Measurements from ENCODE around the gene RFTN1.

Gene RFTN1

GRCh38 chr3:16362770-16363169, 150.7 kb downstream of the RFTN1 start:
- peaks cover 7% of the 10 kb centered on the region for H3K4me1 Mint-ChIP-seq (ENCODE audit: low read depth)
- H3K36me3 Mint-ChIP-seq (ENCODE audit: low read depth), result peaks cover 35% of the 10 kb centered on the region
- H3K9me3 Mint-ChIP-seq, result no peaks in the 10 kb centered on the region
- DNase-seq (ENCODE audit: low spot score), result no peak
- H3K27ac Mint-ChIP-seq, result no peak overlapping the region
- no peak overlapping the region for H3K4me3 Mint-ChIP-seq
- no peaks in the 10 kb centered on the region for H3K27me3 Mint-ChIP-seq (ENCODE audit: low read depth)

GRCh38 chr3:16361087-16361486, 152.4 kb downstream of the RFTN1 start:
- Mint-ChIP-seq H3K36me3 (ENCODE audit: low read depth) (peaks cover 31% of the 10 kb centered on the region), H3K27ac (no peak overlapping the region), H3K27me3 (ENCODE audit: low read depth) (no peaks in the 10 kb centered on the region), H3K9me3 (no peaks in the 10 kb centered on the region), H3K4me3 (no peak overlapping the region), H3K4me1 (ENCODE audit: low read depth) (peaks cover 10% of the 10 kb centered on the region)
- no peak for DNase-seq (ENCODE audit: low spot score)

- Mint-ChIP-seq H3K4me1 (ENCODE audit: low read depth) (peaks cover 8% of the 10 kb centered on the region), H3K36me3 (ENCODE audit: low read depth) (peaks cover 35% of the 10 kb centered on the region), H3K9me3 (no peaks in the 10 kb centered on the region), H3K27ac (peak overlapping the region; percentile 17), H3K4me3 (no peak overlapping the region), H3K27me3 (ENCODE audit: low read depth) (no peaks in the 10 kb centered on the region)
- DNase-seq (ENCODE audit: low spot score), result no peak
Measured at GRCh38 chr3:16359331-16359730, 154.2 kb downstream of the RFTN1 start.

GRCh38 chr3:16358336-16358735, 155.2 kb downstream of the RFTN1 start:
- peaks cover 8% of the 10 kb centered on the region for H3K4me1 Mint-ChIP-seq (ENCODE audit: low read depth)
- no peaks in the 10 kb centered on the region for H3K27me3 Mint-ChIP-seq (ENCODE audit: low read depth)
- no peak overlapping the region for H3K4me3 Mint-ChIP-seq
- H3K9me3 Mint-ChIP-seq, result no peaks in the 10 kb centered on the region
- H3K27ac Mint-ChIP-seq, result no peak overlapping the region
- DNase-seq (ENCODE audit: low spot score), result no peak
- H3K36me3 Mint-ChIP-seq (ENCODE audit: low read depth), result peaks cover 29% of the 10 kb centered on the region

GRCh38 chr3:16357186-16358121, 156.0 kb downstream of the RFTN1 start:
- Mint-ChIP-seq H3K9me3 (no peaks in the 10 kb centered on the region), H3K4me1 (ENCODE audit: low read depth) (peaks cover 11% of the 10 kb centered on the region), H3K27ac (no peak overlapping the region), H3K27me3 (ENCODE audit: low read depth) (no peaks in the 10 kb centered on the region), H3K4me3 (no peak overlapping the region), H3K36me3 (ENCODE audit: low read depth) (peaks cover 25% of the 10 kb centered on the region)
- no peak for DNase-seq (ENCODE audit: low spot score)

- Mint-ChIP-seq H3K4me3 (no peak overlapping the region), H3K27ac (no peak overlapping the region), H3K27me3 (ENCODE audit: low read depth) (no peaks in the 10 kb centered on the region), H3K36me3 (ENCODE audit: low read depth) (peaks cover 28% of the 10 kb centered on the region), H3K9me3 (no peaks in the 10 kb centered on the region), H3K4me1 (ENCODE audit: low read depth) (peaks cover 16% of the 10 kb centered on the region)
- no peak for DNase-seq (ENCODE audit: low spot score)
Measured at GRCh38 chr3:16355828-16356227, 157.7 kb downstream of the RFTN1 start.

GRCh38 chr3:16354291-16354690, 159.2 kb downstream of the RFTN1 start:
- Mint-ChIP-seq H3K4me3 (no peak overlapping the region), H3K4me1 (ENCODE audit: low read depth) (peaks cover 14% of the 10 kb centered on the region), H3K9me3 (no peaks in the 10 kb centered on the region), H3K36me3 (ENCODE audit: low read depth) (peaks cover 39% of the 10 kb centered on the region), H3K27me3 (ENCODE audit: low read depth) (no peaks in the 10 kb centered on the region), H3K27ac (no peak overlapping the region)
- no peak for DNase-seq (ENCODE audit: low spot score)

- no peaks in the 10 kb centered on the region for H3K9me3 Mint-ChIP-seq
- H3K27me3 Mint-ChIP-seq (ENCODE audit: low read depth), result no peaks in the 10 kb centered on the region
- peaks cover 50% of the 10 kb centered on the region for H3K36me3 Mint-ChIP-seq (ENCODE audit: low read depth)
- H3K4me1 Mint-ChIP-seq (ENCODE audit: low read depth), result peaks cover 13% of the 10 kb centered on the region
- no peak overlapping the region for H3K27ac Mint-ChIP-seq
- no peak for DNase-seq (ENCODE audit: low spot score)
- H3K4me3 Mint-ChIP-seq, result no peak overlapping the region
Measured at GRCh38 chr3:16352428-16352827, 161.1 kb downstream of the RFTN1 start.

GRCh38 chr3:16350597-16351318, 162.7 kb downstream of the RFTN1 start:
- Mint-ChIP-seq H3K36me3 (ENCODE audit: low read depth) (peaks cover 57% of the 10 kb centered on the region), H3K9me3 (no peaks in the 10 kb centered on the region), H3K27ac (no peak overlapping the region), H3K4me3 (no peak overlapping the region), H3K4me1 (ENCODE audit: low read depth) (peaks cover 16% of the 10 kb centered on the region), H3K27me3 (ENCODE audit: low read depth) (no peaks in the 10 kb centered on the region)
- DNase-seq (ENCODE audit: low spot score), result no peak

- Mint-ChIP-seq H3K4me3 (no peak overlapping the region), H3K27ac (no peak overlapping the region), H3K4me1 (ENCODE audit: low read depth) (peaks cover 16% of the 10 kb centered on the region), H3K27me3 (ENCODE audit: low read depth) (no peaks in the 10 kb centered on the region), H3K9me3 (no peaks in the 10 kb centered on the region), H3K36me3 (ENCODE audit: low read depth) (peaks cover 60% of the 10 kb centered on the region)
- DNase-seq (ENCODE audit: low spot score), result no peak
Measured at GRCh38 chr3:16349986-16350596, 163.4 kb downstream of the RFTN1 start.

- Mint-ChIP-seq H3K27ac (peak overlapping the region; percentile 5), H3K9me3 (no peaks in the 10 kb centered on the region), H3K36me3 (ENCODE audit: low read depth) (peaks cover 76% of the 10 kb centered on the region), H3K27me3 (ENCODE audit: low read depth) (no peaks in the 10 kb centered on the region), H3K4me1 (ENCODE audit: low read depth) (peaks cover 23% of the 10 kb centered on the region), H3K4me3 (no peak overlapping the region)
- DNase-seq (ENCODE audit: low spot score), result no peak
Measured at GRCh38 chr3:16347548-16347947, 166.0 kb downstream of the RFTN1 start.

GRCh38 chr3:16346413-16347081, 167.0 kb downstream of the RFTN1 start:
- Mint-ChIP-seq H3K27ac (no peak overlapping the region), H3K4me1 (ENCODE audit: low read depth) (peaks cover 23% of the 10 kb centered on the region), H3K27me3 (ENCODE audit: low read depth) (no peaks in the 10 kb centered on the region)

GRCh38 chr3:16343101-16343500, 170.4 kb downstream of the RFTN1 start:
- Mint-ChIP-seq H3K27ac (no peak overlapping the region), H3K4me3 (no peak overlapping the region), H3K4me1 (ENCODE audit: low read depth) (peaks cover 39% of the 10 kb centered on the region), H3K36me3 (ENCODE audit: low read depth) (peaks cover 69% of the 10 kb centered on the region), H3K27me3 (ENCODE audit: low read depth) (no peaks in the 10 kb centered on the region), H3K9me3 (no peaks in the 10 kb centered on the region)
- no peak for DNase-seq (ENCODE audit: low spot score)

More at GRCh38 chr3:16346413-16347081, 167.0 kb downstream of the RFTN1 start:
- H3K36me3 Mint-ChIP-seq (ENCODE audit: low read depth), result peaks cover 77% of the 10 kb centered on the region
- no peak for DNase-seq (ENCODE audit: low spot score)
- no peak overlapping the region for H3K4me3 Mint-ChIP-seq
- no peaks in the 10 kb centered on the region for H3K9me3 Mint-ChIP-seq

Measured in T-helper 2 cell treated with Interferon-gamma antibody and Interleukin-4, amounts not matched to agents 5 μg/mL and 100 μg/mL, for 36 hours (primary cell).